GM15510 (cell line): ENCODE data around the gene LGR4.

Source experiments
- POLR2A ChIP-seq: IDR thresholded peaks from 3 replicates; pipeline ENCODE4 v1.6.1; 2011; ENCODE audit warnings: borderline replicate concordance; ENCODE audit not compliant: insufficient read length; ENCODE audit errors: extremely low read depth

Gene LGR4

GRCh38 chr11:27391331-27392015 is 81.1 kb downstream of the LGR4 start:
- no peak for TF ChIP-seq POLR2A

- TF ChIP-seq POLR2A, result no peak
Measured at GRCh38 chr11:27390318-27391295, 82.0 kb downstream of the LGR4 start.

GRCh38 chr11:27388869-27389268 is 83.7 kb downstream of the LGR4 start:
- TF ChIP-seq POLR2A, result no peak

GRCh38 chr11:27388001-27388400 is 84.6 kb downstream of the LGR4 start:
- no peak for TF ChIP-seq POLR2A

GRCh38 chr11:27387362-27387761 is 85.2 kb downstream of the LGR4 start:
- no peak for TF ChIP-seq POLR2A

- TF ChIP-seq POLR2A, result no peak
Measured at GRCh38 chr11:27386181-27386845, 86.3 kb downstream of the LGR4 start.

- TF ChIP-seq POLR2A, result no peak
Measured at GRCh38 chr11:27385245-27385644, 87.3 kb downstream of the LGR4 start.

- no peak for TF ChIP-seq POLR2A
Measured at GRCh38 chr11:27384227-27384626, 88.4 kb downstream of the LGR4 start.

- TF ChIP-seq POLR2A, result no peak
Measured at GRCh38 chr11:27383645-27384044, 88.9 kb downstream of the LGR4 start.

- TF ChIP-seq POLR2A, result no peak
Measured at GRCh38 chr11:27381238-27381666, 91.3 kb downstream of the LGR4 start.

GRCh38 chr11:27380771-27381170 is 91.8 kb downstream of the LGR4 start:
- no peak for TF ChIP-seq POLR2A

- TF ChIP-seq POLR2A, result no peak
Measured at GRCh38 chr11:27379449-27379848, 93.1 kb downstream of the LGR4 start.

GRCh38 chr11:27375370-27375769 is 97.2 kb downstream of the LGR4 start:
- TF ChIP-seq POLR2A, result no peak

GRCh38 chr11:27373856-27374602 is 98.6 kb downstream of the LGR4 start:
- no peak for TF ChIP-seq POLR2A

GRCh38 chr11:27373392-27373791 is 99.2 kb downstream of the LGR4 start:
- no peak for TF ChIP-seq POLR2A

GRCh38 chr11:27372164-27372563 is 100.4 kb downstream of the LGR4 start:
- TF ChIP-seq POLR2A, result no peak
